Measurements from ENCODE around the gene DESI1. TPM values are rescaled to one million over a fixed set of nuclear protein-coding genes. Genes with fewer than 3 reads are reported as not detected.

DESI1 gene
- total RNA-seq, 4 donors from 2014 or later = 11.0 to 23.7 (median 20.5) TPM

- no peak overlapping the region for H3K4me3 ChIP-seq
- in situ Hi-C loops (cut with MboI; ENCODE audit: low sequenced_read_pairs in 4 of 4) = no loop called here
Observed at GRCh38 chr22:41648432-41648831, 27.6 kb upstream of the DESI1 start.

GRCh38 chr22:41647771-41648170 lies 26.9 kb upstream of the DESI1 start:
- H3K27me3 ChIP-seq = no peaks in the 10 kb centered on the region
- H3K4me1 ChIP-seq = no peaks in the 10 kb centered on the region
- TF ChIP-seq POLR2A (IDR thresholded peaks at IDR 0.05) = no peak
- TF ChIP-seq CTCF (IDR thresholded peaks at IDR 0.05 in 4 of 5, conservative IDR thresholded peaks at IDR 0.05 in 1 of 5) = no peak
- no peak for ATAC-seq
- in situ Hi-C loops (cut with MboI; ENCODE audit: low sequenced_read_pairs in 4 of 4) (no loop called here), intact Hi-C loops (cut with DNase I; ENCODE audit: low total_unique reads) (loop anchor here (5.0 kb wide), 1 partner anchor 545 kb away; no protein-coding TSS in a partner anchor)
- peaks cover 3 to 90% of the 10 kb centered on the region in 2 donors for H3K36me3 ChIP-seq
- no peaks in the 10 kb centered on the region for H3K9me3 ChIP-seq
- no peak for DNase-seq
- H3K4me3 ChIP-seq = no peak overlapping the region
- H3K27ac ChIP-seq = no peak overlapping the region

More at GRCh38 chr22:41648432-41648831, 27.6 kb upstream of the DESI1 start:
- intact Hi-C loops (cut with DNase I; ENCODE audit: low total_unique reads) = loop anchor here (5.0 kb wide), 1 partner anchor 546 kb away; no protein-coding TSS in a partner anchor
- Histone ChIP-seq H3K4me1 (no peaks in the 10 kb centered on the region), H3K9me3 (no peaks in the 10 kb centered on the region), H3K27me3 (no peaks in the 10 kb centered on the region), H3K27ac (no peak overlapping the region), H3K36me3 (peaks cover 3 to 90% of the 10 kb centered on the region in 2 donors)
- DNase-seq = no peak
- TF ChIP-seq POLR2A (IDR thresholded peaks at IDR 0.05) = no peak
- TF ChIP-seq CTCF (IDR thresholded peaks at IDR 0.05 in 4 of 5, conservative IDR thresholded peaks at IDR 0.05 in 1 of 5) = no peak
- ATAC-seq = no peak

GRCh38 chr22:41642331-41643110 lies 21.7 kb upstream of the DESI1 start:
- no peak for ATAC-seq
- no peaks in the 10 kb centered on the region for H3K9me3 ChIP-seq
- H3K4me3 ChIP-seq = no peak overlapping the region
- no peaks in the 10 kb centered on the region for H3K27me3 ChIP-seq
- in situ Hi-C loops (cut with MboI; ENCODE audit: low sequenced_read_pairs in 4 of 4) (no loop called here), intact Hi-C loops (cut with DNase I; ENCODE audit: low total_unique reads) (no loop called here)
- TF ChIP-seq CTCF (IDR thresholded peaks at IDR 0.05 in 4 of 5, conservative IDR thresholded peaks at IDR 0.05 in 1 of 5) (no peak), POLR2A (IDR thresholded peaks at IDR 0.05) (no peak)
- H3K36me3 ChIP-seq = peaks cover 0 to 89% of the 10 kb centered on the region in 2 donors
- DNase-seq = no peak
- no peak overlapping the region for H3K27ac ChIP-seq
- H3K4me1 ChIP-seq = no peaks in the 10 kb centered on the region

GRCh38 chr22:41641854-41642253 lies 21.0 kb upstream of the DESI1 start:
- Histone ChIP-seq H3K4me1 (peaks cover 0 to 2% of the 10 kb centered on the region in 2 donors), H3K36me3 (peaks cover 0 to 89% of the 10 kb centered on the region in 2 donors), H3K4me3 (no peak overlapping the region), H3K9me3 (no peaks in the 10 kb centered on the region), H3K27ac (no peak overlapping the region), H3K27me3 (no peaks in the 10 kb centered on the region)
- intact Hi-C loops (cut with DNase I; ENCODE audit: low total_unique reads) = no loop called here
- TF ChIP-seq POLR2A (IDR thresholded peaks at IDR 0.05) (no peak), CTCF (IDR thresholded peaks at IDR 0.05 in 4 of 5, conservative IDR thresholded peaks at IDR 0.05 in 1 of 5) (no peak)
- ATAC-seq = no peak
- no peak for DNase-seq
- in situ Hi-C loops (cut with MboI; ENCODE audit: low sequenced_read_pairs in 4 of 4) = no loop called here

Data from gastrocnemius medialis (tissue), 4 donors.